Hepatocyte (in vitro differentiated cells): ENCODE measurements around the gene CAPN11. TPM values are rescaled to one million over a fixed set of nuclear protein-coding genes. Genes with fewer than 3 reads are reported as not detected.

Experiments
- DNase-seq: peaks from one replicate; pipeline ENCODE4 v3.0.0-alpha.2; 2016; ENCODE audit warnings: low spot score
- H2AFZ ChIP-seq: fragments of 200-600 bp; sonication (generic); 2 replicates; pipeline ENCODE4 v1.6.0; 2016; ENCODE audit warnings: antibody characterized with exemption, mild to moderate bottlenecking
- H3K27ac ChIP-seq: fragments of 200-600 bp; sonication (generic); 2 replicates; pipeline ENCODE4 v1.5.1; 2016; ENCODE audit warnings: mild to moderate bottlenecking
- H3K27me3 ChIP-seq: fragments of 200-600 bp; sonication (generic); 2 replicates; pipeline ENCODE4 v1.6.1; 2016
- H3K36me3 ChIP-seq: fragments of 200-600 bp; sonication (generic); replicated peaks from 2 replicates; pipeline ENCODE4 v1.5.1; 2016; ENCODE audit warnings: low read depth; ENCODE audit not compliant: insufficient read depth
- H3K4me1 ChIP-seq: fragments of 200-600 bp; sonication (generic); 2 replicates; pipeline ENCODE4 v1.5.1; 2016; ENCODE audit warnings: mild to moderate bottlenecking, moderate library complexity; ENCODE audit not compliant: insufficient read depth
- H3K4me2 ChIP-seq: fragments of 200-600 bp; sonication (generic); 2 replicates; pipeline ENCODE4 v1.6.0; 2016
- H3K4me3 ChIP-seq: fragments of 200-600 bp; sonication (generic); 2 replicates; pipeline ENCODE4 v1.5.1; 2016; ENCODE audit warnings: mild to moderate bottlenecking
- H3K79me2 ChIP-seq: fragments of 200-600 bp; sonication (generic); 2 replicates; pipeline ENCODE4 v1.6.0; 2017; ENCODE audit warnings: mild to moderate bottlenecking
- H3K9me2 ChIP-seq: fragments of 200-600 bp; sonication (generic); replicated peaks from 2 replicates; pipeline ENCODE4 v1.6.0; 2017; ENCODE audit warnings: mild to moderate bottlenecking; ENCODE audit not compliant: insufficient read depth
- H3K9me3 ChIP-seq: fragments of 200-600 bp; sonication (generic); 2 replicates; pipeline ENCODE4 v1.5.1; 2016; ENCODE audit warnings: low read depth, mild to moderate bottlenecking
- H4K20me1 ChIP-seq: fragments of 200-600 bp; sonication (generic); 2 replicates; pipeline ENCODE4 v1.6.0; 2016; ENCODE audit warnings: mild to moderate bottlenecking; ENCODE audit not compliant: insufficient read depth, poor library complexity, severe bottlenecking
- CTCF ChIP-seq: fragments of 200-600 bp; sonication (generic); IDR thresholded peaks from 2 replicates; pipeline ENCODE4 v1.5.1; 2016; ENCODE audit warnings: antibody characterized with exemption, mild to moderate bottlenecking; ENCODE audit not compliant: poor library complexity
- EZH2 ChIP-seq: fragments of 200-600 bp; sonication (generic); IDR thresholded peaks from 2 replicates; pipeline ENCODE4 v1.6.1; 2016; ENCODE audit warnings: antibody characterized with exemption, mild to moderate bottlenecking, borderline replicate concordance
- EZH2phosphoT487 ChIP-seq: fragments of 200-600 bp; sonication (generic); IDR thresholded peaks from one replicate; pipeline ENCODE4 v1.6.1; 2018; ENCODE audit warnings: antibody characterized with exemption, mild to moderate bottlenecking, low read depth, moderate library complexity; ENCODE audit not compliant: unreplicated experiment, severe bottlenecking
- WGBS: methylation state at CpG from one replicate; pipeline ENCODE4 v1.1.6; 2016; ENCODE audit warnings: low lambda C conversion rate; ENCODE audit errors: missing lambda C conversion rate; 5-methylcytosine and 5-hydroxymethylcytosine counted together
- polyA plus RNA-seq: library from polyadenylated mRNA; unstranded; fragments of >200 nt; fragmentation: Nextera tagmentation; extraction: Ambion mirVana; gene quantifications from 2 replicates; pipeline ENCODE4 v1.2.1, GENCODE V29; 2016
- total RNA-seq: library from RNA; depleted of rRNA; stranded (reverse); fragments of >200 nt; gene quantifications from 2 replicates; pipeline ENCODE4 v1.2.3, GENCODE V29; 2014

CAPN11 gene
- total and polyA plus RNA-seq, 2 experiments from 2014 or later: 0.13 to 0.23 TPM

GRCh38 chr6:44228433-44228832, 69.8 kb downstream of the CAPN11 start:
- TF ChIP-seq EZH2phosphoT487 (no peak), CTCF (no peak), EZH2 (no peak)
- Histone ChIP-seq H2AFZ (no peak overlapping the region), H3K9me2 (no peaks in the 10 kb centered on the region), H4K20me1 (no peaks in the 10 kb centered on the region), H3K27ac (no peak overlapping the region), H3K27me3 (no peaks in the 10 kb centered on the region), H3K4me2 (no peak overlapping the region), H3K9me3 (no peaks in the 10 kb centered on the region), H3K4me3 (no peak overlapping the region), H3K4me1 (peaks cover 37% of the 10 kb centered on the region), H3K36me3 (no peaks in the 10 kb centered on the region), H3K79me2 (peaks cover 5% of the 10 kb centered on the region)
- 95% methylated on average over 7 of the region's 7 CpGs for WGBS
- DNase-seq: no peak

- no peak overlapping the region for H3K27ac ChIP-seq
- WGBS: 84% methylated on average over 5 of the region's 5 CpGs
- H2AFZ ChIP-seq: no peak overlapping the region
- H3K9me3 ChIP-seq: no peaks in the 10 kb centered on the region
- peaks cover 5% of the 10 kb centered on the region for H3K79me2 ChIP-seq
- H3K36me3 ChIP-seq: no peaks in the 10 kb centered on the region
- no peak overlapping the region for H3K4me2 ChIP-seq
- TF ChIP-seq EZH2phosphoT487 (no peak), CTCF (no peak), EZH2 (no peak)
- no peaks in the 10 kb centered on the region for H4K20me1 ChIP-seq
- peaks cover 36% of the 10 kb centered on the region for H3K4me1 ChIP-seq
- no peaks in the 10 kb centered on the region for H3K9me2 ChIP-seq
- no peak overlapping the region for H3K4me3 ChIP-seq
- no peaks in the 10 kb centered on the region for H3K27me3 ChIP-seq
- DNase-seq: no peak
Observed at GRCh38 chr6:44228836-44229235, 70.2 kb downstream of the CAPN11 start.

- Histone ChIP-seq H3K36me3 (no peaks in the 10 kb centered on the region), H3K4me3 (no peak overlapping the region), H3K9me2 (no peaks in the 10 kb centered on the region), H3K27ac (no peak overlapping the region), H3K4me1 (peaks cover 36% of the 10 kb centered on the region), H3K27me3 (no peaks in the 10 kb centered on the region), H2AFZ (no peak overlapping the region), H3K9me3 (no peaks in the 10 kb centered on the region), H3K4me2 (no peak overlapping the region), H4K20me1 (no peaks in the 10 kb centered on the region), H3K79me2 (peaks cover 5% of the 10 kb centered on the region)
- no peak for DNase-seq
- TF ChIP-seq EZH2: no peak
- TF ChIP-seq EZH2phosphoT487: no peak
- TF ChIP-seq CTCF: no peak
- WGBS: 96% methylated on average over 11 of the region's 11 CpGs
Observed at GRCh38 chr6:44229376-44230033, 70.9 kb downstream of the CAPN11 start.
